Rectal smooth muscle tissue (tissue), 1 donor: ENCODE results near the gene REV1.
"Not testable (repeated sequence)": the region's sequence is repeated elsewhere in the genome, so short reads cannot be mapped to it uniquely, and the experiment has no call there.

Source experiments
- H3K27ac ChIP-seq: one replicate; pipeline ENCODE4 v1.7.0; 2013; ENCODE audit warnings: low read depth, low read length, inconsistent platforms
- H3K27me3 ChIP-seq: one replicate; pipeline ENCODE4 v1.7.0; 2013; ENCODE audit warnings: low read length; ENCODE audit not compliant: control insufficient read depth, insufficient read depth
- H3K36me3 ChIP-seq: one replicate; pipeline ENCODE4 v1.7.0; 2013; ENCODE audit warnings: low read length; ENCODE audit not compliant: control insufficient read depth, insufficient read depth
- H3K4me1 ChIP-seq: one replicate; pipeline ENCODE4 v1.7.0; 2013; ENCODE audit warnings: low read length; ENCODE audit not compliant: control insufficient read depth, insufficient read depth
- H3K4me3 ChIP-seq: one replicate; pipeline ENCODE4 v1.7.0; 2013; ENCODE audit warnings: low read length
- H3K9ac ChIP-seq: one replicate; pipeline ENCODE4 v1.7.0; 2013; ENCODE audit warnings: low read length

REV1 gene

GRCh38 chr2:99388892-99389291 is 100.9 kb downstream of the REV1 start:
- H3K27ac ChIP-seq, result no peak overlapping the region
- no peak overlapping the region for H3K9ac ChIP-seq
- H3K4me1 ChIP-seq, result no peaks in the 10 kb centered on the region
- no peaks in the 10 kb centered on the region for H3K27me3 ChIP-seq
- H3K36me3 ChIP-seq, result peaks cover 13% of the 10 kb centered on the region
- H3K4me3 ChIP-seq, result no peak overlapping the region

GRCh38 chr2:99386011-99386410 is 103.8 kb downstream of the REV1 start:
- Histone ChIP-seq H3K27me3 (no peaks in the 10 kb centered on the region), H3K27ac (no peak overlapping the region), H3K4me1 (no peaks in the 10 kb centered on the region), H3K4me3 (no peak overlapping the region), H3K36me3 (peaks cover 6% of the 10 kb centered on the region), H3K9ac (no peak overlapping the region)

GRCh38 chr2:99382143-99382542 is 107.7 kb downstream of the REV1 start:
- no peaks in the 10 kb centered on the region for H3K4me1 ChIP-seq
- no peak overlapping the region for H3K27ac ChIP-seq
- H3K4me3 ChIP-seq, result no peak overlapping the region
- H3K9ac ChIP-seq, result no peak overlapping the region
- peaks cover 14% of the 10 kb centered on the region for H3K36me3 ChIP-seq
- H3K27me3 ChIP-seq, result no peaks in the 10 kb centered on the region

- peaks cover 21% of the 10 kb centered on the region for H3K36me3 ChIP-seq
These were observed 109.3 kb downstream of the REV1 start for GRCh38 chr2:99380376-99381010.

GRCh38 chr2:99377879-99378278 is 111.9 kb downstream of the REV1 start:
- Histone ChIP-seq H3K9ac (no peak overlapping the region), H3K27ac (no peak overlapping the region), H3K4me1 (no peaks in the 10 kb centered on the region), H3K36me3 (peaks cover 23% of the 10 kb centered on the region), H3K4me3 (no peak overlapping the region), H3K27me3 (no peaks in the 10 kb centered on the region)

More at GRCh38 chr2:99380376-99381010, 109.3 kb downstream of the REV1 start:
- no peak overlapping the region for H3K9ac ChIP-seq
- no peaks in the 10 kb centered on the region for H3K27me3 ChIP-seq
- no peak overlapping the region for H3K4me3 ChIP-seq
- H3K27ac ChIP-seq, result no peak overlapping the region
- H3K4me1 ChIP-seq, result no peaks in the 10 kb centered on the region

- Histone ChIP-seq H3K27ac (no peak overlapping the region), H3K4me3 (no peak overlapping the region), H3K36me3 (peaks cover 23% of the 10 kb centered on the region), H3K9ac (no peak overlapping the region), H3K27me3 (no peaks in the 10 kb centered on the region), H3K4me1 (no peaks in the 10 kb centered on the region)
These were observed 113.5 kb downstream of the REV1 start for GRCh38 chr2:99376254-99376864.

GRCh38 chr2:99374747-99375146 is 115.1 kb downstream of the REV1 start:
- H3K9ac ChIP-seq, result no peak overlapping the region
- H3K4me1 ChIP-seq, result no peaks in the 10 kb centered on the region
- H3K36me3 ChIP-seq, result peaks cover 20% of the 10 kb centered on the region
- H3K27me3 ChIP-seq, result no peaks in the 10 kb centered on the region
- no peak overlapping the region for H3K4me3 ChIP-seq
- H3K27ac ChIP-seq, result no peak overlapping the region

GRCh38 chr2:99373144-99373543 is 116.7 kb downstream of the REV1 start:
- Histone ChIP-seq H3K27ac (no peak overlapping the region), H3K9ac (no peak overlapping the region), H3K4me3 (no peak overlapping the region), H3K4me1 (no peaks in the 10 kb centered on the region), H3K27me3 (no peaks in the 10 kb centered on the region), H3K36me3 (peaks cover 20% of the 10 kb centered on the region)

- not testable (repeated sequence) for H3K27me3 ChIP-seq, H3K27ac ChIP-seq, H3K9ac ChIP-seq, H3K4me3 ChIP-seq, H3K4me1 ChIP-seq
- H3K36me3 ChIP-seq, result peaks cover 26% of the 10 kb centered on the region
These were observed 121.0 kb downstream of the REV1 start for GRCh38 chr2:99368854-99369253.

GRCh38 chr2:99365661-99366060 is 124.2 kb downstream of the REV1 start:
- H3K4me3 ChIP-seq, result no peak overlapping the region
- H3K27ac ChIP-seq, result no peak overlapping the region
- H3K4me1 ChIP-seq, result no peaks in the 10 kb centered on the region
- H3K9ac ChIP-seq, result no peak overlapping the region
- H3K27me3 ChIP-seq, result no peaks in the 10 kb centered on the region
- peaks cover 19% of the 10 kb centered on the region for H3K36me3 ChIP-seq

- Histone ChIP-seq H3K4me3 (no peak overlapping the region), H3K27me3 (no peaks in the 10 kb centered on the region), H3K36me3 (no peaks in the 10 kb centered on the region), H3K27ac (no peak overlapping the region), H3K9ac (no peak overlapping the region), H3K4me1 (no peaks in the 10 kb centered on the region)
These were observed 133.0 kb downstream of the REV1 start for GRCh38 chr2:99356853-99357252.

GRCh38 chr2:99354825-99355224 is 135.0 kb downstream of the REV1 start:
- not testable (repeated sequence) for H3K27ac ChIP-seq, H3K4me3 ChIP-seq, H3K4me1 ChIP-seq, H3K9ac ChIP-seq, H3K36me3 ChIP-seq, H3K27me3 ChIP-seq

- Histone ChIP-seq H3K9ac (no peak overlapping the region), H3K4me1 (no peaks in the 10 kb centered on the region), H3K36me3 (no peaks in the 10 kb centered on the region), H3K27ac (no peak overlapping the region), H3K4me3 (no peak overlapping the region), H3K27me3 (no peaks in the 10 kb centered on the region)
These were observed 135.7 kb downstream of the REV1 start for GRCh38 chr2:99354070-99354469.
